Islet of Langerhans (tissue), 1 donor: ENCODE results near the gene BIRC7.

ENCODE experiments used
- FAIRE-seq: peaks from one replicate; lab custom pipeline; 2011; peaks lifted over from hg19 to GRCh38; lab: Jason Lieb, UNC

BIRC7 gene

DNA sequence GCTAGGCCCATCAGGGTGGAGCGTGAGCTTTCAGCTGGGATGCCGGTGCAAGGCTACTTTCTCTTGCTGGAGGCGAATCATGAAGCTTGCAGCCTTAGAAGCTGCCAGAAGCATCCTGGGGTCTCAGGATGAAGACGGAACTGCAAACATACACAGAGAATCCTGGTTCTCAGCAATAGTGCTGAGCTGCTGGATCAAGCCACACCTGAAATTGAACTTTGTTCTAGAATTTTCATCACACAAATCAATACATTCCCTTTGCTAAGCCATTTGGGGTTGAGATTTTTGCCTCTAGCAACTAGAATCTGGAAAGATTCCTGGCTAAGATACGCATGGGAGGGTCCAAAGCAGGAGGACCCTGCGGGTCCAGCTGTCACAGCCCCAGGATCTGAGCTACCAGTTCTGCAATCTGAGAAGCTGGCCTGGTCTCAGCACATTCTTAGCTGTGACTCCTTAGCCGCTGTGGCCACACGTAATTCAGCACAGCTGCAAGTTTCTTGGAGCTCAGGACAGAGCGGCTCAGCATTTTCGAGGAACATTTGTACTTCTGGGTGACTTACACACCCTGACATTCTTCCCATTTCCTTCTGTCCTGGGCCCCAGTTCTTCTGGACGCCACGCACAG is 30.3 kb downstream of the BIRC7 start:
- FAIRE-seq, result no peak

- no peak for FAIRE-seq
These were observed 32.0 kb downstream of the BIRC7 start for GRCh38 chr20:63267691-63268090.

GRCh38 chr20:63268256-63268655 is 32.6 kb downstream of the BIRC7 start:
- no peak for FAIRE-seq

GRCh38 chr20:63268671-63269439 is 33.1 kb downstream of the BIRC7 start:
- FAIRE-seq, result no peak

GRCh38 chr20:63269724-63270123 is 34.0 kb downstream of the BIRC7 start:
- no peak for FAIRE-seq

- FAIRE-seq, result no peak
These were observed 35.1 kb downstream of the BIRC7 start for GRCh38 chr20:63270606-63271325.

GRCh38 chr20:63272105-63273058 is 36.7 kb downstream of the BIRC7 start, which contains the start of gene ARFGAP1:
ARFGAP1 (plus strand) TSS chr20:63272813; CDS start chr20:63275581, 2,768 bp downstream.
- FAIRE-seq, result no peak

DNA sequence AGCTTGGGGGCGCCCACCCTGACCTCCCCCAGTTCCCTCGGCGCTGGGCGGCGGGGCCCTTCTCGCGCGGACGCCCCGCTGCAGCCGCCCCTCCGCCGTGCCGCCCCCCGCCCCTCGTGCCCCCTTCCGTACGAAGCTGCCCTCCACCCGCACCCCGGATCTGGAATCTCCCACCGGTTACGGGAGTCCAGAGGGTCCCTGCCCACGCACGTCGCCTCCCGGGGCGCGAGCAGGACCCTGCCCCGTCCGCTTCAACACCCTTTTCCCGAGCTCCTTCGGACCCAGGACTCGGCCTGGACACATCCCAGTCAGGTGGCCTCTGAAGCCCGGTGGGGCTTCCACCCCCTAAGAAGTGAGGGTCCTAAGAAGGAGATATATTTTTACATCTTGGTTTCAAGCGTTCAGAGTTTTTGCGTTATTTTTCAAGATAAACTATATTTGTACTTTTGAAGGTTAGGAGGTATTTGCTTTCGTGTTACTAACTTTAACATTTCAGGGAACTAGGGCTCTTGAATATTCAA is 37.4 kb downstream of the BIRC7 start:
- no peak for FAIRE-seq

- FAIRE-seq, result no peak
These were observed 38.1 kb downstream of the BIRC7 start for GRCh38 chr20:63273635-63274380.

DNA sequence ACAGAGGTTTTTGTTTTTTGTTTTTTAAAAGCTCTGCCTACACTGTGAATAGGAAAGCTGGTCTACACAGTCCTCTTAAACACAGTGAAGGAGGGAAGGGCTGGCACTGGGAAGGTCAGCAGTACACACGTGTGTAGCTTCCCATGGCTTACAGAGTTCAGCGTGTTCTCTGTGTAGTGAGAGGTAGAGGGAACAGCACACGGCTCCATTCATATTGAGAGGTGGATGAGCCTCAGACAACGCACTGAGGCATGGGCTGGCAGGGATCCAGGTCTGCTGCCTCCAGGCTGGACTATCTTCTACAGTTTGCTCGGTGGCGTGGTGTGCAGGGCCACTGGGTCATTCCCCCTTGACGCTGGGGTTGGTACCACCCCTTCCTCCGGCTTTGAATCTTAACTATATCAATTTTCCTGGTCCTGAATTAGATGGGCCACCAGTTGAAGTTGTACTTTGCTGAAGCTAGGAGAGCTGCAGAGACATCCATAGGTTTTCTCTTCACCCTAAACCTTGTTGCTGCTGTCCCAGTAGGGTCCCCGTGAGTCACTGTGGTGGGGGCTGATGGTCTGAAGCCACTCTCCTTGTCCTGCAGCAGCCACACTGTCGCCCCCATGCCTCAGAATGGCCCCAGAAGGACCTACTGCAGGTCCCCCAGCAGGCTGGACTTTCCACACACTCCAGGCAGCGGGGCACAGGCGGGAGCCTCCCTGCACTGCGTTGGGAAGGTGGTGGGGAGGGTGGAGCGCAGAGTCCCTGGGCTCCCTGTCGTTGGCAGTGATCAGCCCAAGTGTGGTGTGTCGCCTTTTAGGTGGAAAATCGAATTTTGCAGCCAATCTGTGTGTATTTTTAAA is 38.9 kb downstream of the BIRC7 start:
- FAIRE-seq, result no peak

- FAIRE-seq, result no peak
These were observed 40.1 kb downstream of the BIRC7 start for GRCh38 chr20:63275825-63276224.

GRCh38 chr20:63276956-63277355 is 41.3 kb downstream of the BIRC7 start:
- FAIRE-seq, result no peak

DNA sequence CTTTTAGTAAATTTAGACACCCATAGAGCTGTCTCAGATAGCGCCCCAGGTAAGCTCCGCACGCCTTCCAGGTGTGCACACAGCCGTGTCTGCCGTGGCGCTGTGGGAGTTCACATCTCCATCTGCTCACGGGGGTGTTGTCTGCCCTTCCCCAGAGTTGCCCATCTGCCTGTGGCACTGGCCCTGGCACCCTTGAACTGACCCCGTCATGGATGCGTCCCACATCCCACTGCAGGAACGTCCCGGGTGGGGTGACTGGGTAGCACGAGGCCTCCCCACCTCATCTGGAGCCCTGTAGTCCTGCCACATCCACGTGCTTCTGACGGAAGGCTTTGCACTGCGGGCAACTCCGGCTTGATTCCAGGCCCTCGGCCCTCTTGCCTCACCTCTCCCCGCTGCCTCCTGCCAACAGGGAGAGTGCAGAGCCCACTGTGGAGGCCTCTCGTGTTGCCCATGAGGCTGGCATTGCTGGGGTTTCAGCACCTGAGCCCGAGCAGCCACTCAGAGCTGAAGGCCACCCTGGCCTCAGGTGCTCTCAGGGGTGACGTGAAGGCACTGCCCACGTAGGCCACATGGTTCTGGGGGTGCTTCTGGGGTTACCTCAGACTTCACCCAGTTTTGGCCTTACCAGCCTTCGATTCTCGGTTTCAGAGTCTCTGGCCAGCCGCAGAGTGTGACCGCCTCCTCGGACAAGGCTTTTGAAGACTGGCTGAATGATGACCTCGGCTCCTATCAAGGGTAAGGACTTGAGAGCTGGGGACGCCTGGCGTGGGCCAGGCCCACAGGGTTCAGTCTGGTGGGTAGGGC is 42.0 kb downstream of the BIRC7 start:
- no peak for FAIRE-seq

DNA sequence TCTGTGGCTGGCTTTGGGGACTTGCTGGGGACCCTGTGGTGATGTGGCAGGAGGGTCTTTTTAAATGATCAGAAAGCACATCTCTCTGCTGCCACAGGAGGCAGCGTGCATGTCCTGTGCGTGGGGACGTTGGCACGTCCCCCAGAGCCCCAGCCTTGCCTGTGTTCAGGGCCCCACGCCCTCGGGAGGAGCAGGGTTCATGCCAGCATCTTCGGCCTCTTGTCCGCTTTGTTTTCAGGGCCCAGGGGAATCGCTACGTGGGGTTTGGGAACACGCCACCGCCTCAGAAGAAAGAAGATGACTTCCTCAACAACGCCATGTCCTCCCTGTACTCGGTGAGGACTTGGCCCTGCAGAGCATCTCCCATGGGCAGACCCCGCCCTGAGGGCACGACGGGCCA is 43.0 kb downstream of the BIRC7 start:
- FAIRE-seq, result no peak

- FAIRE-seq, result no peak
These were observed 44.2 kb downstream of the BIRC7 start for GRCh38 chr20:63279931-63280330.

DNA sequence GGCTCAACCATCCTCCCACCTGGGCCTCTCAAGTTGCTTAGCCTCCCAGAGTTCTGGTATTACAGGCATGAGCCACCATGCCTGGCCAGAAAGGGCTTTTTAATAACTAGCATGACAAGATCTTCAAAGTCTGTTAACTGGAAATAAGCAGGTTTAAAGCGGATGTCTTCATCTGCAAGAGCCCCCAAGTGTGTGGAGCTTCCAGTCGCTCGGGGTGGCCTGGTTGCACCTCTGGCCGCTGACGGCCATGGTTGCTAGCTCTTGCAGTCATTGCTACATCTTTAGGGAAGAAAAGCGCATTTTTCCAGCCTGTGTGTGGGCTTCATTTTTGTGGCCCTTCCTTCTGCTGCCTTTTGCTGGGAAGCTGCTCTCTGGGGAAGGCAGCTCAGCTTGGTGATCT is 44.7 kb downstream of the BIRC7 start:
- no peak for FAIRE-seq

DNA sequence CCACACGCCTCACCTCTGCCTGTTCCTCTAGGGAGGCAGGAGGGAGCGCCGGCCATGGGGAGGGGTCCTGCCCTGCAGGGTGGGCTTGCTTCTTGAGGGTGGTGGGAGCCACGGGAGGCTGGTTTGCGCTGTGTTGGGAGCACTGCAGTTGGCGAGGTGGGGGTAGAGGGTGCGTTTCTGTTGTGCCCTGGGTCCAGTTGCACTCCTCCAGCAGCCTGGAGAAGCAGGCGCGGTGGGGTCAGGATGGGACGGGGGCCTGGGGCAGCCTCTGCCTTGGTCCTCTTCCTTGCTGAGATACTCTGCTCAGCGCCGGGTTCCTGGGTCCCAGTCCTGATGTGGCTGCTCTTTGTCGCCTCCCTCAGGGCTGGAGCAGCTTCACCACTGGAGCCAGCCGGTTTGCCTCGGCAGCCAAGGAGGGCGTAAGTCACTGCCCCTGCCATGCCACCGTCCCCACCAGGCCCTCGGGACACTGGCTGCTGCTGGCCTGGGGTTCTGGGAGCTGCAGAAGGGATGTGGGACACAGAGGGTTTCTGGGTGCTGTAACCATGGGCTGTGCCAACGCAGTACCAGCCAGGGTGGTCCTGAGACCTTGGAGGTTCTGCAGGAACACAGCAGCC is 45.3 kb downstream of the BIRC7 start:
- FAIRE-seq, result no peak

- no peak for FAIRE-seq
These were observed 46.3 kb downstream of the BIRC7 start for GRCh38 chr20:63281742-63282665.
